HCT116 (cell line): ENCODE results near the gene MTM1. TPM values are rescaled to one million over a fixed set of nuclear protein-coding genes. Genes with fewer than 3 reads are reported as not detected.

Experiments used
- ATAC-seq: fragments of 200-7000 bp; cut with Tn5 transposase; 2 replicates; pipeline ENCODE4 v1.9.1; 2020; ENCODE audit warnings: mild to moderate bottlenecking, moderate library complexity
- BruUV-seq: library from RNA; stranded (reverse); fragments of 400-500 nt; replicated peaks from 2 replicates; lab custom pipeline; 2021; lab: Mats Ljungman, UMichigan
- CTCF ChIA-PET: fragments of 300-600 bp; sonication (Branson Sonifier 250); formaldehyde crosslinking; loops from one replicate; lab custom pipeline; 2021; ENCODE audit warnings: antibody characterized with exemption; lab: Charles Lee
- POLR2A ChIA-PET: fragments of 300-600, 350-600 bp; sonication (Branson Sonifier 250); formaldehyde crosslinking; loops from one replicate; lab custom pipeline; 2021; ENCODE audit warnings: antibody characterized with exemption; lab: Charles Lee
- RAD21 ChIA-PET, 2 experiments: fragments of 300-600 bp; sonication (Branson Sonifier 250); formaldehyde crosslinking; loops; one replicate each; lab custom pipeline; 2023; ENCODE audit warnings: low total read pairs in 2 of 2; ENCODE audit not compliant: uncharacterized antibody in 2 of 2, unreplicated experiment in 2 of 2, low non-redundant PET in 1 of 2; lab: Charles Lee
- DNase-seq: peaks from one replicate; pipeline ENCODE4 v3.0.0-alpha.2; 2010; ENCODE audit warnings: low read depth, low spot score
- H2AFZ ChIP-seq: fragments of 200-600 bp; shearing (Covaris generic), sonication (generic); 2 replicates; pipeline ENCODE4 v1.6.1; 2017; ENCODE audit warnings: low read depth, mixed run types, mixed read lengths, antibody characterized with exemption, low read length; ENCODE audit not compliant: poor library complexity, severe bottlenecking
- H3K27ac ChIP-seq: 2 replicates; pipeline ENCODE4 v1.5.1; 2012; ENCODE audit warnings: low read depth, low read length
- H3K27me3 ChIP-seq: fragments of 200-600 bp; sonication (generic); 2 replicates; pipeline ENCODE4 v1.6.1; 2016; ENCODE audit warnings: mixed run types, low read length, mixed read lengths; ENCODE audit not compliant: insufficient read depth
- H3K36me3 ChIP-seq, 2 experiments: fragments of 200-500 bp in 1 of 2; fragments of 200-600 bp in 1 of 2; sonication (Bioruptor generic) in 1 of 2; sonication (generic) in 1 of 2; 2 replicates each; pipeline versions ENCODE4 v1.5.1 to v1.6.1; 2014 to 2016; ENCODE audit warnings: low read length in 2 of 2, inconsistent platforms in 1 of 2, mixed read lengths in 1 of 2, mixed run types in 1 of 2; ENCODE audit not compliant: insufficient read depth in 2 of 2, control insufficient read depth in 1 of 2
- H3K4me1 ChIP-seq, 2 experiments: fragments of 200-600 bp in 1 of 2; sonication (generic) in 1 of 2; 2 replicates each; pipeline versions ENCODE4 v1.5.1 to v1.6.1; 2012 to 2017; ENCODE audit warnings: low read length in 2 of 2, inconsistent platforms in 1 of 2, mild to moderate bottlenecking in 1 of 2, mixed read lengths in 1 of 2, mixed run types in 1 of 2, moderate library complexity in 1 of 2; ENCODE audit not compliant: insufficient read depth in 2 of 2, control insufficient read depth in 1 of 2
- H3K4me2 ChIP-seq: fragments of 200-600 bp; sonication (generic); 2 replicates; pipeline ENCODE4 v1.6.1; 2017; ENCODE audit warnings: mixed run types, low read length, mixed read lengths
- H3K4me3 ChIP-seq, 2 experiments: fragments of 200-600 bp in 1 of 2; sonication (generic) in 1 of 2; replicated peaks in 1 of 2; 2 replicates each; pipeline ENCODE4 v1.5.1; 2011 to 2016; ENCODE audit warnings: low read length in 2 of 2, control low read depth in 1 of 2, low read depth in 1 of 2, mild to moderate bottlenecking in 1 of 2, mixed read lengths in 1 of 2, mixed run types in 1 of 2
- H3K79me2 ChIP-seq: fragments of 200-600 bp; sonication (generic); 2 replicates; pipeline ENCODE4 v1.6.1; 2017; ENCODE audit warnings: mild to moderate bottlenecking, mixed run types, low read length, moderate library complexity, mixed read lengths; ENCODE audit not compliant: insufficient read depth
- H3K9ac ChIP-seq: fragments of 200-600 bp; sonication (generic); 2 replicates; pipeline ENCODE4 v1.6.1; 2016; ENCODE audit warnings: low read length, mixed read lengths
- H3K9me2 ChIP-seq: fragments of 200-600 bp; sonication (generic), shearing (Covaris generic); 2 replicates; pipeline ENCODE4 v1.6.1; 2017; ENCODE audit warnings: mixed run types, mild to moderate bottlenecking, moderate library complexity; ENCODE audit not compliant: insufficient read depth
- H3K9me3 ChIP-seq, 2 experiments: fragments of 200-500 bp in 1 of 2; fragments of 200-600 bp in 1 of 2; sonication (Bioruptor generic) in 1 of 2; sonication (generic) in 1 of 2; 2 replicates each; pipeline ENCODE4 v1.6.1; 2014 to 2017; ENCODE audit warnings: low read length in 2 of 2, mixed read lengths in 2 of 2, inconsistent platforms in 1 of 2, low read depth in 1 of 2, mild to moderate bottlenecking in 1 of 2, mixed run types in 1 of 2, moderate library complexity in 1 of 2; ENCODE audit not compliant: control insufficient read depth in 1 of 2, insufficient read depth in 1 of 2
- H4K20me1 ChIP-seq: fragments of 200-600 bp; sonication (generic), shearing (Covaris generic); 2 replicates; pipeline ENCODE4 v1.6.1; 2017; ENCODE audit warnings: mixed run types, mild to moderate bottlenecking, moderate library complexity; ENCODE audit not compliant: insufficient read depth
- ATF3 ChIP-seq: IDR thresholded peaks from 2 replicates; pipeline ENCODE4 v1.6.1; 2012
- CBX3 ChIP-seq: IDR thresholded peaks from 2 replicates; pipeline ENCODE4 v1.6.1; 2012; ENCODE audit warnings: low read depth
- ELF1 ChIP-seq: IDR thresholded peaks from 2 replicates; pipeline ENCODE4 v1.6.1; 2012; ENCODE audit warnings: low read depth, borderline replicate concordance
- EZH2 ChIP-seq: fragments of 200-600 bp; sonication (generic); IDR thresholded peaks from 2 replicates; pipeline ENCODE4 v1.6.1; 2017; ENCODE audit warnings: antibody characterized with exemption, mixed run types
- EZH2phosphoT487 ChIP-seq: fragments of 200-600 bp; IDR thresholded peaks from 2 replicates; pipeline ENCODE4 v1.6.1; 2018; ENCODE audit warnings: antibody characterized with exemption, borderline replicate concordance
- FOSL1 ChIP-seq: IDR thresholded peaks from 2 replicates; pipeline ENCODE4 v1.6.1; 2012; ENCODE audit warnings: low read depth
- JUND ChIP-seq: IDR thresholded peaks from 2 replicates; pipeline ENCODE4 v1.6.1; 2012
- RAD21 ChIP-seq: IDR thresholded peaks from 2 replicates; pipeline ENCODE4 v1.6.1; 2012; ENCODE audit warnings: low read depth, mild to moderate bottlenecking
- SRF ChIP-seq: IDR thresholded peaks from 2 replicates; pipeline ENCODE4 v1.6.1; 2012; ENCODE audit warnings: low read depth
- TCF7L2 ChIP-seq: IDR thresholded peaks from 2 replicates; pipeline ENCODE4 v1.7.0; 2011; ENCODE audit warnings: borderline replicate concordance, inconsistent platforms; ENCODE audit not compliant: insufficient read depth, insufficient read length; ENCODE audit errors: extremely low read depth
- YY1 ChIP-seq: IDR thresholded peaks from 2 replicates; pipeline ENCODE4 v1.6.1; 2011; ENCODE audit warnings: low read length, low read depth, moderate library complexity, mild to moderate bottlenecking; ENCODE audit not compliant: insufficient replicate concordance; ENCODE audit errors: extremely low read depth
- ZBTB33 ChIP-seq: IDR thresholded peaks from 2 replicates; pipeline ENCODE4 v1.6.1; 2011; ENCODE audit warnings: mild to moderate bottlenecking, low read length, moderate library complexity; ENCODE audit not compliant: insufficient replicate concordance; ENCODE audit errors: extremely low read depth
- ZFX ChIP-seq: fragments of 450-650 bp; IDR thresholded peaks from 2 replicates; pipeline ENCODE4 v1.6.1; 2017
- intact Hi-C: fragments of 100-400 bp; cut with micrococcal nuclease; formaldehyde crosslinking; loops from 2 replicates; pipeline ENCODE4 v1.10.0; 2022
- total RNA-seq: library from RNA; stranded (reverse); gene quantifications from one replicate; pipeline ENCODE4 v1.2.1, GENCODE V29; 2021; ENCODE audit not compliant: unreplicated experiment

MTM1 gene
- total RNA-seq, 1 experiment from 2014 or later: 6.5 TPM

- H3K9me3 ChIP-seq: no peaks in the 10 kb centered on the region
- H3K4me1 ChIP-seq: peaks cover 5 to 28% of the 10 kb centered on the region in 2 experiments
- intact Hi-C loops: no loop called here
- RAD21 ChIA-PET: no interaction called here
- no TSS peak for BruUV-seq
- ATAC-seq: 0 out of 2 replicates have a peak, but pooled peaks have one; percentile 2
- no peak overlapping the region for H3K27ac ChIP-seq
- peaks cover 2% of the 10 kb centered on the region; the same call in 1 of the 2 replicates for H3K79me2 ChIP-seq
- POLR2A ChIA-PET: no interaction called here
- peak overlapping the region; percentile 17 to 45 for H3K4me3 ChIP-seq
- H2AFZ ChIP-seq: peak overlapping the region; percentile 82
- H4K20me1 ChIP-seq: no peaks in the 10 kb centered on the region
- CTCF ChIA-PET: no interaction called here
- H3K36me3 ChIP-seq: no peaks in the 10 kb centered on the region
- H3K9me2 ChIP-seq: no peaks in the 10 kb centered on the region
- DNase-seq: no peak
- no peaks in the 10 kb centered on the region for H3K27me3 ChIP-seq
- H3K9ac ChIP-seq: no peak overlapping the region
- peak overlapping the region; percentile 62 for H3K4me2 ChIP-seq
- TF ChIP-seq TCF7L2 (no peak), ZFX (no peak), ELF1 (no peak), ATF3 (no peak), YY1 (no peak), SRF (no peak; the same call in 1 of the 2 replicates), EZH2phosphoT487 (no peak), CBX3 (no peak), RAD21 (no peak), JUND (no peak), ZBTB33 (no peak), EZH2 (no peak), FOSL1 (no peak)
These were observed 639 bp upstream of the MTM1 start for GRCh38 chrX:150567645-150568319.
